Endothelial cell of umbilical vein (primary cell): ENCODE measurements around the gene PIM3. TPM values are rescaled to one million over a fixed set of nuclear protein-coding genes. Genes with fewer than 3 reads are reported as not detected.

ENCODE experiments used
- BruUV-seq: library from RNA; stranded (reverse); fragments of 400-500 nt; replicated peaks from 2 replicates; lab custom pipeline; 2021; lab: Mats Ljungman, UMichigan
- CTCF ChIA-PET: fragments of 300-600, 350-600 bp; sonication (Branson Sonifier 250); formaldehyde crosslinking; loops from one replicate; lab custom pipeline; 2021; ENCODE audit warnings: antibody characterized with exemption, inconsistent platforms; lab: Charles Lee
- POLR2A ChIA-PET: fragments of 300-600, 350-600 bp; sonication (Branson Sonifier 250); formaldehyde crosslinking; loops from one replicate; lab custom pipeline; 2021; ENCODE audit warnings: antibody characterized with exemption, inconsistent platforms; lab: Charles Lee
- DNase-seq: peaks from one replicate; pipeline ENCODE4 v3.0.0-alpha.2; 2011; ENCODE audit warnings: low read depth, low spot score
- FAIRE-seq: peaks from 2 replicates; lab custom pipeline; 2011; peaks lifted over from hg19 to GRCh38; lab: Jason Lieb, UNC
- H2AFZ ChIP-seq: 2 replicates; pipeline ENCODE4 v1.6.0; 2012; ENCODE audit warnings: low read depth, low read length, control low read depth, inconsistent platforms
- H3K27ac ChIP-seq: 2 replicates; pipeline ENCODE4 v1.5.1; 2011; ENCODE audit warnings: low read depth, mild to moderate bottlenecking, control low read depth, low read length, moderate library complexity; ENCODE audit not compliant: insufficient read depth
- H3K27me3 ChIP-seq, 2 experiments: 2 replicates each; pipeline versions ENCODE4 v1.6.0 to v1.6.1; 2011; ENCODE audit warnings: low read length in 2 of 2, mixed read lengths in 1 of 2; ENCODE audit not compliant: control insufficient read depth in 2 of 2, insufficient read depth in 2 of 2
- H3K36me3 ChIP-seq, 2 experiments: 2 replicates in 1 of 2; 3 replicates in 1 of 2; pipeline ENCODE4 v1.5.1; 2011; ENCODE audit warnings: low read length in 2 of 2, mild to moderate bottlenecking in 1 of 2, moderate library complexity in 1 of 2; ENCODE audit not compliant: control insufficient read depth in 2 of 2, insufficient read depth in 2 of 2; ENCODE audit errors: extremely low read depth in 1 of 2
- H3K4me1 ChIP-seq: 3 replicates; pipeline ENCODE4 v1.5.1; 2011; ENCODE audit warnings: mild to moderate bottlenecking, low read length; ENCODE audit not compliant: control insufficient read depth, insufficient read depth; ENCODE audit errors: extremely low read depth
- H3K4me2 ChIP-seq: 2 replicates; pipeline ENCODE4 v1.6.1; 2011; ENCODE audit warnings: low read length, control low read depth, mixed read lengths; ENCODE audit not compliant: insufficient read depth
- H3K4me3 ChIP-seq, 3 experiments: fragments of 200-600 bp in 1 of 3; sonication (generic), shearing (Covaris generic) in 1 of 3; replicated peaks in 1 of 3; 2 replicates each; pipeline ENCODE4 v1.5.1; 2011 to 2016; ENCODE audit warnings: control low read depth in 3 of 3, low read length in 3 of 3, mild to moderate bottlenecking in 2 of 3, inconsistent platforms in 1 of 3, low read depth in 1 of 3, moderate library complexity in 1 of 3; ENCODE audit not compliant: insufficient read depth in 1 of 3
- H3K79me2 ChIP-seq: 2 replicates; pipeline ENCODE4 v1.6.0; 2012; ENCODE audit warnings: low read length, inconsistent platforms; ENCODE audit not compliant: control insufficient read depth, insufficient read depth
- H3K9ac ChIP-seq: replicated peaks from 2 replicates; pipeline ENCODE3; 2011; ENCODE audit warnings: low read length, control low read depth; ENCODE audit not compliant: insufficient read depth; ENCODE audit errors: extremely low read depth
- H3K9me1 ChIP-seq: replicated peaks from 3 replicates; pipeline ENCODE4 v1.6.0; 2011; ENCODE audit warnings: mild to moderate bottlenecking, low read length; ENCODE audit not compliant: control insufficient read depth, insufficient read depth; ENCODE audit errors: extremely low read depth
- H3K9me3 ChIP-seq: replicated peaks from 2 replicates; pipeline ENCODE4 v1.5.1; 2012; ENCODE audit warnings: low read length, inconsistent platforms; ENCODE audit not compliant: control insufficient read depth, insufficient read depth
- H4K20me1 ChIP-seq: replicated peaks from 2 replicates; pipeline ENCODE3; 2011; ENCODE audit warnings: mild to moderate bottlenecking, low read length; ENCODE audit not compliant: control insufficient read depth, insufficient read depth; ENCODE audit errors: extremely low read depth
- EZH2 ChIP-seq: IDR thresholded peaks from 2 replicates; pipeline ENCODE4 v1.6.1; 2012; ENCODE audit warnings: borderline replicate concordance, low read depth, mild to moderate bottlenecking, moderate library complexity, low read length, inconsistent platforms; ENCODE audit not compliant: severe bottlenecking
- FOS ChIP-seq: IDR thresholded peaks from 2 replicates; pipeline ENCODE4 v1.6.1; 2011; ENCODE audit warnings: mild to moderate bottlenecking, low read length, moderate library complexity, borderline replicate concordance; ENCODE audit not compliant: insufficient read depth
- GATA2 ChIP-seq: IDR thresholded peaks from 2 replicates; pipeline ENCODE4 v1.7.0; 2011; ENCODE audit warnings: low read depth, mild to moderate bottlenecking, moderate library complexity, mixed read lengths, low read length; ENCODE audit not compliant: insufficient read length, insufficient read depth
- JUN ChIP-seq: IDR thresholded peaks from 2 replicates; pipeline ENCODE4 v1.6.1; 2011; ENCODE audit warnings: borderline replicate concordance, low read depth; ENCODE audit not compliant: insufficient read length, insufficient read depth
- MYC ChIP-seq: IDR thresholded peaks from one replicate; pipeline ENCODE4 v1.6.1; 2011; ENCODE audit warnings: mild to moderate bottlenecking, low read depth, low read length
- POLR2A ChIP-seq: IDR thresholded peaks from 2 replicates; pipeline ENCODE4 v1.6.1; 2012; ENCODE audit warnings: low read depth, mild to moderate bottlenecking, control low read depth, low read length
- POLR2AphosphoS5 ChIP-seq: IDR thresholded peaks from 2 replicates; pipeline ENCODE4 v1.6.1; 2012; ENCODE audit warnings: low read depth, mild to moderate bottlenecking, control low read depth, low read length, moderate library complexity; ENCODE audit not compliant: insufficient read depth
- dilution Hi-C: fragments of 300-500 bp; cut with MboI; formaldehyde crosslinking; loops from one replicate; pipeline ENCODE4 v1.15.0; 2019; ENCODE audit warnings: low sequenced_read_pairs; ENCODE audit not compliant: extremely low pct_ligation_motif_present
- intact Hi-C: fragments of 100-400 bp; cut with micrococcal nuclease; formaldehyde crosslinking; loops from one replicate; pipeline ENCODE4 v1.10.0; 2022
- polyA plus RNA-seq, 4 experiments: library from polyadenylated mRNA; depleted of rRNA in 3 of 4; stranded (reverse) in 3 of 4; unstranded in 1 of 4; fragments of >200 nt; gene quantifications; 2 replicates each; pipeline versions ENCODE4 v1.2.1 to v1.2.3, GENCODE V29; 2011 to 2012; ENCODE audit warnings: missing spikeins in 1 of 4
- total RNA-seq: library from RNA; stranded (reverse); gene quantifications from 2 replicates; pipeline ENCODE4 v1.2.3, GENCODE V29; 2021
- TF ChIP-seq, protein P1 (sequence below): IDR thresholded peaks from 2 replicates; pipeline ENCODE4 v1.6.1; 2011; ENCODE audit not compliant: insufficient read depth, insufficient read length
- TF ChIP-seq, protein P2 (sequence below), 2 donors: IDR thresholded peaks; 1 replicate in 1 of 2; 2 replicates in 1 of 2; pipeline ENCODE4 v1.5.1; 2011; ENCODE audit warnings: low read length in 2 of 2, mild to moderate bottlenecking in 2 of 2, moderate library complexity in 2 of 2, control low read depth in 1 of 2, inconsistent platforms in 1 of 2, low read depth in 1 of 2; ENCODE audit not compliant: insufficient read depth in 1 of 2; ENCODE audit errors: extremely low read depth in 1 of 2

Gene PIM3
- total and polyA plus RNA-seq, 2 donors (not counting 3 experiments of a cell fraction or from before 2014, with no cell fraction given) = 131 to 185 TPM

DNA sequence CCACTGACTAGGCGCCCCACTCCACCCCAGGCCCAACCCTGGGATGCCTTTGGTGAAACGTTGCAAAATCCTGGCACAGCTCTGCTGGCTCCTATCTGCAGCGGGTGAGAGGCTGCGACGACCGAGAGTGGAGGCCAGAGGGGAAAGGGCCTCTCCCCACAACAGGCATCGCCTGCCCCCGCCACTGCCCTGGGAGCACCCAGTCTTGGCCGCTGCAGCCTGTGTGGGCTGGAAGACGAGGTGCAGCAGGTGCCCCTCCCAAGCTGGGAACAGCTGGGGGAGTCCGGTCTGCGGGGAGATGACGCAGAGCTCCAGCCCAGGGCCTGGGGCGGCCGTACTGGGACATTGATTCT, 4.2 kb upstream of the PIM3 start:
- Histone ChIP-seq H3K9ac (no peak overlapping the region), H3K36me3 (no peaks in the 10 kb centered on the region), H3K4me1 (peaks cover 22% of the 10 kb centered on the region), H3K4me2 (no peak overlapping the region), H4K20me1 (no peaks in the 10 kb centered on the region), H3K27me3 (no peaks in the 10 kb centered on the region), H3K9me1 (no peaks in the 10 kb centered on the region), H2AFZ (no peak overlapping the region), H3K79me2 (peaks cover 8% of the 10 kb centered on the region), H3K4me3 (no peak overlapping the region), H3K27ac (no peak overlapping the region), H3K9me3 (no peaks in the 10 kb centered on the region)
- BruUV-seq = no TSS peak
- dilution Hi-C loops (no loop called here), intact Hi-C loops (no loop called here)
- CTCF ChIA-PET = interaction anchor here (2.0 kb wide), 1 partner anchor 27 kb away, joined by 6 read pairs; no protein-coding TSS in a partner anchor
- no peak for DNase-seq
- no peak for FAIRE-seq
- TF ChIP-seq POLR2A (no peak), JUN (no peak), GATA2 (no peak), MYC (no peak), EZH2 (no peak), POLR2AphosphoS5 (no peak), FOS (no peak)
- TF ChIP-seq, protein P1, sequence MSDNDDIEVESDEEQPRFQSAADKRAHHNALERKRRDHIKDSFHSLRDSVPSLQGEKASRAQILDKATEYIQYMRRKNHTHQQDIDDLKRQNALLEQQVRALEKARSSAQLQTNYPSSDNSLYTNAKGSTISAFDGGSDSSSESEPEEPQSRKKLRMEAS = no peak
- TF ChIP-seq, protein P2, sequence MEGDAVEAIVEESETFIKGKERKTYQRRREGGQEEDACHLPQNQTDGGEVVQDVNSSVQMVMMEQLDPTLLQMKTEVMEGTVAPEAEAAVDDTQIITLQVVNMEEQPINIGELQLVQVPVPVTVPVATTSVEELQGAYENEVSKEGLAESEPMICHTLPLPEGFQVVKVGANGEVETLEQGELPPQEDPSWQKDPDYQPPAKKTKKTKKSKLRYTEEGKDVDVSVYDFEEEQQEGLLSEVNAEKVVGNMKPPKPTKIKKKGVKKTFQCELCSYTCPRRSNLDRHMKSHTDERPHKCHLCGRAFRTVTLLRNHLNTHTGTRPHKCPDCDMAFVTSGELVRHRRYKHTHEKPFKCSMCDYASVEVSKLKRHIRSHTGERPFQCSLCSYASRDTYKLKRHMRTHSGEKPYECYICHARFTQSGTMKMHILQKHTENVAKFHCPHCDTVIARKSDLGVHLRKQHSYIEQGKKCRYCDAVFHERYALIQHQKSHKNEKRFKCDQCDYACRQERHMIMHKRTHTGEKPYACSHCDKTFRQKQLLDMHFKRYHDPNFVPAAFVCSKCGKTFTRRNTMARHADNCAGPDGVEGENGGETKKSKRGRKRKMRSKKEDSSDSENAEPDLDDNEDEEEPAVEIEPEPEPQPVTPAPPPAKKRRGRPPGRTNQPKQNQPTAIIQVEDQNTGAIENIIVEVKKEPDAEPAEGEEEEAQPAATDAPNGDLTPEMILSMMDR (IDR thresholded peaks at IDR 0.05; ENCODE audit: extremely low read depth in 1 of 2, insufficient read depth in 1 of 2, low read depth in 1 of 2, low read length in 2 of 2) = no peak
- POLR2A ChIA-PET = no interaction called here
